NB4 (cell line): Measurements from ENCODE around the gene DNAH17.

Experiments used
- DNase-seq: peaks from one replicate; pipeline ENCODE4 v3.0.0; 2010; ENCODE audit warnings: low read depth
- H3K4me3 ChIP-seq: one replicate; pipeline ENCODE4 v1.5.1; 2011; ENCODE audit warnings: mild to moderate bottlenecking, low read depth, low read length, moderate library complexity
- MYC ChIP-seq: IDR thresholded peaks from 2 replicates; pipeline ENCODE4 v1.6.1; 2011; ENCODE audit warnings: low read depth, low read length
- POLR2A ChIP-seq: IDR thresholded peaks from 2 replicates; pipeline ENCODE4 v1.6.1; 2011; ENCODE audit warnings: mild to moderate bottlenecking; ENCODE audit not compliant: insufficient read length; ENCODE audit errors: extremely low read depth
- TF ChIP-seq, protein P1 (sequence below): IDR thresholded peaks from one replicate; pipeline ENCODE4 v1.5.1; 2012; ENCODE audit warnings: low read depth, low read length
- TF ChIP-seq, protein P2 (sequence below): IDR thresholded peaks from 2 replicates; pipeline ENCODE4 v1.6.1; 2011; ENCODE audit warnings: low read depth, low read length

DNAH17 gene

DNA sequence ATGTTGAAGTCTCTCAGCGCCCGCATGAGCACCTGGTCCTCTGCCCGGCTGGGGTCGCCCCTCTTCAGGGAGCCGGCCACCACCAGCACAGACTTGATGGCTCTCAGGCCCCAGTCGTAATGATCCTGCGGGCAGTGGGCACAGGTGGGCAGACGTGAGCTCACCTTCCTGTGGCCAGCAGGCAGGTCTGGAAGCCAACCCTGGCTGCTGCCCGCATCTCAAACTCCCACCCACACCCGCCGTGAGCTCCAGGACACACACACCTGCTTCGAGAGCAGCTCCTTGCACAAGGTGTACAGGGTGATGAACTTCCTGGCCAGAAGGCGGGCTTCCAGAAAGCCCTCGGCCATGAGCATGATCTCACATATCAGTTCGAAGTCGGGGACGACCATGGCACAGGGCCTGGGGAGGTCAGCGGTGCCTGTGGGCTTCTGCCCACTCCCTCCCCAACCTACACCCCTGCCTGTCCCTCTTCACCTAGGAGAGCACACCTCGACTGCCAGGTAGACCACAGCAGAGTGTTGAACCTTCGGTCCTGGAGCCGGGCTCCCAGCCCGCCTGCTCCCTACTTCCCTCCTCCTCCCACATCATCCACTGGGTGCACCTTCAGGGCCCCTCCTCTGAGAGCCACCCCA, 82.4 kb downstream of the DNAH17 start:
- DNase-seq: no peak
- TF ChIP-seq POLR2A (no peak), MYC (no peak)
- TF ChIP-seq, protein P1, sequence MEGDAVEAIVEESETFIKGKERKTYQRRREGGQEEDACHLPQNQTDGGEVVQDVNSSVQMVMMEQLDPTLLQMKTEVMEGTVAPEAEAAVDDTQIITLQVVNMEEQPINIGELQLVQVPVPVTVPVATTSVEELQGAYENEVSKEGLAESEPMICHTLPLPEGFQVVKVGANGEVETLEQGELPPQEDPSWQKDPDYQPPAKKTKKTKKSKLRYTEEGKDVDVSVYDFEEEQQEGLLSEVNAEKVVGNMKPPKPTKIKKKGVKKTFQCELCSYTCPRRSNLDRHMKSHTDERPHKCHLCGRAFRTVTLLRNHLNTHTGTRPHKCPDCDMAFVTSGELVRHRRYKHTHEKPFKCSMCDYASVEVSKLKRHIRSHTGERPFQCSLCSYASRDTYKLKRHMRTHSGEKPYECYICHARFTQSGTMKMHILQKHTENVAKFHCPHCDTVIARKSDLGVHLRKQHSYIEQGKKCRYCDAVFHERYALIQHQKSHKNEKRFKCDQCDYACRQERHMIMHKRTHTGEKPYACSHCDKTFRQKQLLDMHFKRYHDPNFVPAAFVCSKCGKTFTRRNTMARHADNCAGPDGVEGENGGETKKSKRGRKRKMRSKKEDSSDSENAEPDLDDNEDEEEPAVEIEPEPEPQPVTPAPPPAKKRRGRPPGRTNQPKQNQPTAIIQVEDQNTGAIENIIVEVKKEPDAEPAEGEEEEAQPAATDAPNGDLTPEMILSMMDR: no peak
- TF ChIP-seq, protein P2, sequence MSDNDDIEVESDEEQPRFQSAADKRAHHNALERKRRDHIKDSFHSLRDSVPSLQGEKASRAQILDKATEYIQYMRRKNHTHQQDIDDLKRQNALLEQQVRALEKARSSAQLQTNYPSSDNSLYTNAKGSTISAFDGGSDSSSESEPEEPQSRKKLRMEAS: no peak
- H3K4me3 ChIP-seq: no peak overlapping the region

DNA sequence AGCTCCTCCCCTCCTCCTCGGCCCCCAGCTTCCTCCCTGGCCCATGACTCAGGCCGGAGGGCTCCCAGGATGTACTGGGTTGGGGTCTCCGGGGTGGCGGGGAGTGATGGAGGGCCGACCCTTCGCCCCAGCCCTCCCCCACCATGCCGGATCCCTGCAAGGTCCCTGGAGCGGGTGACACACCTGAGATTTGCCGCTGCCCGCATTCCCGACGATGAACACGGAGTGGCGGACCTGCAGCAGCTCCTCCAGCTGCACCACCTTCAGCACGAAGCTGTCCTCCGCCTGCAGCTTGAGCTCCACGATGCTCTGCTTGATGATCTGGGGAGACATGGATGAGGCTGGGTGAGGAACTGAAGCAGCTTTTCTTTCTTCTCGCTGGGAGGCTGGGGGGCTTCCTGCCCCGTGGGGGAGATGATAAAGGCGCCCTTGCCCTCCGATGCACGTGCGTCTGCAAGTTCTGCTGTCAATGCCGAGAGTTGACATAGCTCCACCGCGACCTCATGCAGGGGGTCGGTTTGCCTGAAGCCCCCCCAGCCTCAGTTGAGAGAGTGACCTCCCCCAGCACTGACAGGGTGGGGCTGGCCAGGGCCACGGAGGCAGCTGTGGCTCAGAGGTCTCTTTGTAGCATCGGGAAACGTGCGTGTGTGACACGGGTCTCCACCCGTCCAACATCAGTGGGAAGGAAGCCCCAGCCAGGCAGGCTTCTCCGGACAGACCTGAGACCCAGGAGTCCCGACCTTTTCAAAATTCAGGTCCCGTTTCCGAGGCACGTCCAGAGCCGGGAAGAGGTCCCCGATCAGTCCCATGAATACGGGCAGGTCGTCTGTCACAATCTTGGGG, 83.1 kb downstream of the DNAH17 start:
- DNase-seq: no peak
- H3K4me3 ChIP-seq: no peak overlapping the region
- TF ChIP-seq, protein P2: no peak
- TF ChIP-seq, protein P1: no peak
- TF ChIP-seq POLR2A: no peak
- TF ChIP-seq MYC: no peak

DNA sequence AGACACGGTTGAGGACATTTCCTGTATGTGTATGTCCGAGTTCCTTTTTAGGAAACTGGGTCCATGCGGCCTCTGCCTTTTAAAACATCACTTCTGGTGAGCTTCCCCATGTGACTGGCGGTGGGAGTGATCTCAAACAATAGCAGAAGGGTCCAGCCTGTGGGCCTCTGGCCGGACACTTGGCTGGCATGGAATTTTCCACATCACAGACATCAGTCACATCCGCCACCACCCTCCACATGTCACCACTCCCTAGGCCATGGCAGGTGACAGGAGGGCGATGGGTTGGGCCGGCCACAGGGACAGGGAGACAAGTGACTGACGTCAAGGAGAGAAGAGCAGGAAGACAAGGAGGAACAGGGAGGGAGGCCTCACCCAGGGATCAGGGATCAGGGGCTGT, 83.7 kb downstream of the DNAH17 start:
- TF ChIP-seq, protein P2: no peak
- TF ChIP-seq POLR2A (no peak), MYC (no peak)
- TF ChIP-seq, protein P1: no peak
- no peak for DNase-seq
- no peak overlapping the region for H3K4me3 ChIP-seq

DNA sequence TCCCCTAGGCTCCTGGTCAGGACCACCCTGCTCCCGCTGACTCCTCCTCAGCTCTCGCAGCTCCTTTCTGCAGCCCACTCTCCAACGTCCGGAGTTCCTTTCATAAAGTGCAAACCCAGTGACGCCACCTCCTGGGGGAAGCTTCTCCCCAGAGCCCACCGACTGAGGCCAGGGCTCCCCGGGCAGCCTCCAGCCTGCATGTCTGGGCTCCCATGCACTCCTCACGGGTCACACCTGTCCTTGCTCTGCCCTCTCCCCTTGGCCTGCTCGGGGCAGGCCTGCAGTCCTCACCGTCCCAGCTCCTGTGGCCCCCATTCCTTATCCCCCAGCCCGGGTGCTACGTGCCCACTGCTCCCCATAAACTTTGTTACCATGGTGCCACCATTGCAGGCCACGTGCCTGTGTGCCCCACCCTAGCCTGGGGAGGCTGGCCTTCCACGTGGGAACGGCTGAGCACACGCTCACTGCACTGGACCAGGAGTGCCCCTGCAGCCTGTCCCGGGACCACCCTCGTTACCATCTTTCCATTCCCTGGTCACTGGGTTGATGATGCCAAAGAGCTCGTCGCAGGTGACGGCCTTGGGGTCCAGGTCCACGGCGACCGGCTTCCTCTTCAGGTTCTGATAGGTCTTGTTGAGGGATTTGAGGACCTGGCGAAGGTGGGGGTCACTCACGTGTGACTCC, 84.9 kb downstream of the DNAH17 start:
- no peak overlapping the region for H3K4me3 ChIP-seq
- no peak for DNase-seq
- TF ChIP-seq, protein P1: no peak
- TF ChIP-seq, protein P2: no peak
- no peak for TF ChIP-seq POLR2A
- TF ChIP-seq MYC: no peak

DNA sequence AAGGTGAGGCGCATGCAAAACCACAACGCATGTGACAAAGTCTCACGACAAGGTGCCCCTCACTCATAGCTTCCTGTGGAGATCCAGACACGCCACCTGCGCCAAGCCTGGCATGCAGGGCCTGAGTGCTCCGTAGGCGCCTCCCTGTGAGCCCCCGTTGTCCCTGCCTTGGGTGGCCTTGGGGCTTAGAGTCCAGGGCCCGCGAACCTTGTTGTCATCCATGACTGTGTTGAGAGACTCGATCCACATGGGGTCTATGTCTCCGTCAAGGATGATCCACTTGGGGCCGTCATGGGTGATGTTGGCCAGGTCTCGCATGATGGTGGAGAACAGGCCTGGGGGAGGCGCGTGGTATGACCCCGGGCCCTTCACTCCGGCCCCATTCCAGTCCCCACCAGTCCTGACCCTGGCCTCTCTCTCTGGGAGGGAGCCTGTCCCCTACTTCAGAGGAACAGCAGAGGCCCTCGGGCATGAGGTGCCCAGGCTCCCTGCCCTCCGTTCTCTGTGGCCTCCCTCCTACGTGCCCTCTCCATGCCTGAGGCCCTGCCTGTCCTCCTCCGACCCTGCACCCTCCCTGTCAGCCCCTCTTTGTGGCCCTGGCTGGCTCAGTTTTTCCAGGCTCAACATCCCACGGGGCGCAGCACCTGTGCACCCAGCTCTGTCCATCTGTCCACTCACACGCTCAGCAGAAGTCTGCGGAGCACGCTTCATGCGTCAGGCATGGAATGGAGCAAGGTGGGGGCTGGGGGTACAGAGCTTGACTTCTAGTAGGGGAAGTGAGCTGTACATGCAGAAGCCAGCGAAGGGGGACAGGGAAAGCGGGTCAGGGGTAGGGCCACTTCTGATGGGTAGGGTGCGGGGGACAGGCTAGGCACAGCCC, 85.7 kb downstream of the DNAH17 start:
- DNase-seq: no peak
- H3K4me3 ChIP-seq: no peak overlapping the region
- TF ChIP-seq, protein P1: no peak
- TF ChIP-seq POLR2A (no peak), MYC (no peak)
- TF ChIP-seq, protein P2: no peak
